NCI-H69 (cell line): Measurements from ENCODE around the gene IL17RC.
A peak's percentile ranks its signal among the peaks of the same experiment; 100 is the strongest.
"Not testable (repeated sequence)": the region's sequence is repeated elsewhere in the genome, so short reads cannot be mapped to it uniquely, and the experiment has no call there.

Source experiments
- DNase-seq: peaks from one replicate; lab custom pipeline; 2025; lab: John Stamatoyannopoulos, UW

Gene IL17RC

DNA sequence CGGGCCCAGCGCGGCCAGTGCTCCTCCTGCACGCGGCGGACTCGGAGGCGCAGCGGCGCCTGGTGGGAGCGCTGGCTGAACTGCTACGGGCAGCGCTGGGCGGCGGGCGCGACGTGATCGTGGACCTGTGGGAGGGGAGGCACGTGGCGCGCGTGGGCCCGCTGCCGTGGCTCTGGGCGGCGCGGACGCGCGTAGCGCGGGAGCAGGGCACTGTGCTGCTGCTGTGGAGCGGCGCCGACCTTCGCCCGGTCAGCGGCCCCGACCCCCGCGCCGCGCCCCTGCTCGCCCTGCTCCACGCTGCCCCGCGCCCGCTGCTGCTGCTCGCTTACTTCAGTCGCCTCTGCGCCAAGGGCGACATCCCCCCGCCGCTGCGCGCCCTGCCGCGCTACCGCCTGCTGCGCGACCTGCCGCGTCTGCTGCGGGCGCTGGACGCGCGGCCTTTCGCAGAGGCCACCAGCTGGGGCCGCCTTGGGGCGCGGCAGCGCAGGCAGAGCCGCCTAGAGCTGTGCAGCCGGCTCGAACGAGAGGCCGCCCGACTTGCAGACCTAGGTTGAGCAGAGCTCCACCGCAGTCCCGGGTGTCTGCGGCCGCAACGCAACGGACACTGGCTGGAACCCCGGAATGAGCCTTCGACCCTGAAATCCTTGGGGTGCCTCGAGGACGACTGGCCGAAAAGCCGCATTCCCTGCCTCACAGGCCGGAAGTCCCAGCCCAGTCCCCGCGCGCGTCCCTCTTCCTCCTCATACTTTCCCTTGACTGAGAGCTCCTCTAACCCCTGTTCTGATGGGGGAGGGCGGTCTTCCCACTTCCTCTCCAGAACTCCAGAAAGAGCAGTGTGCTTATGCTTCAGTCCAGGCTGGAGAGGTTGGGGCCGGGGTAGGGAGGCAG is 1.4 kb upstream of the IL17RC start:
- peak; percentile 72 for DNase-seq

DNA sequence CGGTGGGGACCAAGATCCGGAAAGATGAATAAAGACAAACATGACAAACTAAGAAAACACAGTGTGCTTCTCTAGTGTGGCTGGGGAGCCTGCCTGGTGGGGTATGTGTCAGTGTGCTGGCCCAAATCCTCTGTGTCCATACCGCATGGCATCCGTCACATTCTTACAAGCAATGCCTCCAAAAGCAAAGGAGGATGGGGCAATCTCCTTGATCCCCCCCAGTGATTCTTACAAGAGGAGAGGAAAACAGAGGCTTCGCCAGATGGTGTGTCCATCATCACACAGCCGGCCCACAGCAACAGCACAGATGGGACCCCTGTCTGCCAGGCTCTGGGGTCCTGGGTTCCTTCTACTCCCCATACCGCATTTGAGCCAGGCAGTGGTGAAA is 558 bp upstream of the IL17RC start:
- DNase-seq = peak; percentile 40

DNA sequence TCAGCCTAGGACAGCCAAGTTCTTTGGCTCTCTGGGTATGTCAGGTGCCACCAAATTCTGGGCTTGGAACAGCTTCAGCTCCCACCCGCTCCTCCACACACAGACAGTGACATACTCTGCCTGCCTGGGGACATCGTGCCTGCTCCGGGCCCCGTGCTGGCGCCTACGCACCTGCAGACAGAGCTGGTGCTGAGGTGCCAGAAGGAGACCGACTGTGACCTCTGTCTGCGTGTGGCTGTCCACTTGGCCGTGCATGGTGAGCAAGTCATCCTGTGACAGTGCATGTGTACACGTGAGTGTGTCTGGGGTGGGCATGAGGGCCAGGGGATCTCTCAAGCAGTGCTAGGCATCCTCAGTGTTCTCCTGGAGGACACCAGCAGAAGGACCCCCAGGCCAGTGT is 922 bp downstream of the IL17RC start:
- DNase-seq = no peak

DNA sequence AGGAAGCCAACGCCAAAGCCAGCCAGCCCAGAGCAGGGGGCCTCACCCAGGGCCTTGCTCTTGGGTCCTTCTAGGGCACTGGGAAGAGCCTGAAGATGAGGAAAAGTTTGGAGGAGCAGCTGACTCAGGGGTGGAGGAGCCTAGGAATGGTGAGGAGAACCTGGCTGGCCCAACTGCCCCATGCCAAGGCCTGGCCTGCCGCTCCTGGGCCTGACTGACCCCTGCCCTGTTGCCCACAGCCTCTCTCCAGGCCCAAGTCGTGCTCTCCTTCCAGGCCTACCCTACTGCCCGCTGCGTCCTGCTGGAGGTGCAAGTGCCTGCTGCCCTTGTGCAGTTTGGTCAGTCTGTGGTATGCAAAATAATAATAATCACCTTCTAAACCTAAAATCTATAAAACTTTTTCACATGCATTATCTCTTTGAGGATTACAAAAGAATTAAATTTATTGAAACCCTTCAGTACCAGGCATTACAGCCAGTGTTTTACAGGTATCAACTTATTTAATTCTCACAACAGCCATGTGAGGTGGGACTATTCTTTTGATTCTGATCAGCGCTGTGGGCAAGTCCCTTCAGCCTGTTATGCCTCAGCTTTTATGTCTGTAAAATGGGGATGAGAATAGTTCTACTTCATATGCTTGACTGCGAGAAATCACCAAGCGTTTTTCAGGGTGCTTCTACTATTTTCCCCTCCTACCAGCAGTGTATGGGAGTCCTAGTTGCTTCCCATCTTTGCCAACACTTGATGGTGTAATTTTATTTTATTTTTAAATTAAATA is 1.6 kb downstream of the IL17RC start:
- no peak for DNase-seq

DNA sequence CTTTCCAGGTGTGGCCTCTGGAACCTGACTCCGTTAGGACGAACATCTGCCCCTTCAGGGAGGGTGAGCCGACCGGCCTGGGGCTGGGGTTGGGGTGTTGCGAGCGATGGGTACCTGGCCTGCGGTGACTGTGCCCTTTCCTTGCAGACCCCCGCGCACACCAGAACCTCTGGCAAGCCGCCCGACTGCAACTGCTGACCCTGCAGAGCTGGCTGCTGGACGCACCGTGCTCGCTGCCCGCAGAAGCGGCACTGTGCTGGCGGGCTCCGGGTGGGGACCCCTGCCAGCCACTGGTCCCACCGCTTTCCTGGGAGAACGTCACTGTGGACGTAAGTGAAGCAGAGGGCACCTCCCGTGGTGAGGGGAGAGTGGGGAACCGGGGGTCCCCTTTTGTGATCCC is 11.3 kb downstream of the IL17RC start:
- DNase-seq = no peak

DNA sequence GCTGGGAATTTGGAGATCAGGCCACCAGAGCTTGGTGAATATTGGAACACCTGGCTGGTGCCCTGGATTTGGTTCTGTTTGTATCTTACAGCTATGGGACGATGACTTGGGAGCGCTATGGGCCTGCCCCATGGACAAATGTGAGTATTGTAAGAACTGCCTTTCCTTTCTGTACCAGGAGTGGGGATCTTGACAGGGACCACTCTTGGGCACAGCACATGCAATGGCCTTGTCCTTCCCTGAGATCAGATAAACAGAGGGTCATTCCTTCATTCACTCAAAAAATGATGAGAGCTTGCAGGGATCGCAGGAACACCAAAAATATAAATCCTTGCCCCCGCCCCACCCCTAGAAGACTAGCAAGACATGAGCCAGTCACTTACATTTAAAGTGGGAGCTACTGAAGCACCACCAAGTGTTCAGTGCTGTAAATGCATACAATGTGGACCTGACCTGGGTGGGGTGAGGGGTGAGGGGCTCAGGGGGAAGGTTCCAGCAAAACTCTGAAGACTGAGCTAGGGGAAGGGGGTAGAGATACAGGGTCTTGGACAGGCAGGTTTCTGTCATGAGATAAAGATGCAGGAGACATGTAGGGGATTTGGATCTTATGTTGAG is 14.0 kb downstream of the IL17RC start:
- no peak for DNase-seq

DNA sequence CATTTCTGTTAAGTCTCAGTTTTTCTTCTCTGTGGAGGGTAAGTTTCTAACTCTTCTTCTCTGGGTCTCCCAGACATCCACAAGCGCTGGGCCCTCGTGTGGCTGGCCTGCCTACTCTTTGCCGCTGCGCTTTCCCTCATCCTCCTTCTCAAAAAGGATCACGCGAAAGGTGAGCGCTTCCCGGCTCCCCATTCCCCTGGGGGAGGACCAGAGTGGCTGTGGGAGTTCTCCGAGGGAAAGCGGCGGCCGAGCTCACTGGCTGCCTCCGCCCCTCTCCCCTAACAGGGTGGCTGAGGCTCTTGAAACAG is 15.6 kb downstream of the IL17RC start:
- DNase-seq = no peak

DNA sequence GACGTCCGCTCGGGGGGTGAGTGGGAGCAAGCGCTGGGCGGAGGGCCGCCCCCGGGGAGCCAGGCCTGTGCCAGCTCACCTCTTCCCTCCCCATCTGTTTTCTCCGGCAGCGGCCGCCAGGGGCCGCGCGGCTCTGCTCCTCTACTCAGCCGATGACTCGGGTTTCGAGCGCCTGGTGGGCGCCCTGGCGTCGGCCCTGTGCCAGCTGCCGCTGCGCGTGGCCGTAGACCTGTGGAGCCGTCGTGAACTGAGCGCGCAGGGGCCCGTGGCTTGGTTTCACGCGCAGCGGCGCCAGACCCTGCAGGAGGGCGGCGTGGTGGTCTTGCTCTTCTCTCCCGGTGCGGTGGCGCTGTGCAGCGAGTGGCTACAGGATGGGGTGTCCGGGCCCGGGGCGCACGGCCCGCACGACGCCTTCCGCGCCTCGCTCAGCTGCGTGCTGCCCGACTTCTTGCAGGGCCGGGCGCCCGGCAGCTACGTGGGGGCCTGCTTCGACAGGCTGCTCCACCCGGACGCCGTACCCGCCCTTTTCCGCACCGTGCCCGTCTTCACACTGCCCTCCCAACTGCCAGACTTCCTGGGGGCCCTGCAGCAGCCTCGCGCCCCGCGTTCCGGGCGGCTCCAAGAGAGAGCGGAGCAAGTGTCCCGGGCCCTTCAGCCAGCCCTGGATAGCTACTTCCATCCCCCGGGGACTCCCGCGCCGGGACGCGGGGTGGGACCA is 16.1 kb downstream of the IL17RC start:
- peak; percentile 87 for DNase-seq

DNA sequence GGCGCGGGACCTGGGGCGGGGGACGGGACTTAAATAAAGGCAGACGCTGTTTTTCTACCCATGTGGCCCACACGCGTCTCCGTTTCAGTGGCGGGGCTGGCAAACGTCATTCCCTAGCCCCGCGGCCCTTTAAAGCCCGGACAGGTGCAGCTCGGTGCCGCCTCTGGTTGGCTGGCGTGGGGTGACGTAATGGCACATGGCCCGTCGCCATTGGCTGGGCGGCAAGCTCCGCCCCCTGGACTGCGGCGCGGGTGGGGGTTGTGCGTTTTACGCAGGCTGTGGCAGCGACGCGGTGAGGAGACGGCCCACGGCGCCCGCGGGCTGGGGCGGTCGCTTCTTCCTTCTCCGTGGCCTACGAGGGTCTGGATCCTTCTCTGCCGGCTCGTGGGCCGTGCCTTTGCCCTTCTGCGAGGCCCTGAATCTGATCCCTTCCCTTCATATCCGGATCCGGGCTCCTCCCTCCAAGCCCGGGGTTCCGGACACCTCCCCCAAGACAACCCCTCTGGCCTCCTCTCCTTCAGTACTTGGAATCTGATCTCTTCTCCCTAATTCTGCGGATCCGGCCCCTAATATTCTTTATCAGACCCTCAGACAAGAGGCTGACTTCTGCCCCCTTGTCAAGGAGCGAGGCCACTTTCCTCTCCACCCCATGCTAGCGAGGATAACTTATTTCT is 16.8 kb downstream of the IL17RC start, which contains the start of gene CRELD1:
TSS of gene CRELD1 (plus strand) at position 274 of the 674 bp plus-strand sequence. CDS start 605 bp downstream, outside the sequence.
- DNase-seq = peak; percentile 94

DNA sequence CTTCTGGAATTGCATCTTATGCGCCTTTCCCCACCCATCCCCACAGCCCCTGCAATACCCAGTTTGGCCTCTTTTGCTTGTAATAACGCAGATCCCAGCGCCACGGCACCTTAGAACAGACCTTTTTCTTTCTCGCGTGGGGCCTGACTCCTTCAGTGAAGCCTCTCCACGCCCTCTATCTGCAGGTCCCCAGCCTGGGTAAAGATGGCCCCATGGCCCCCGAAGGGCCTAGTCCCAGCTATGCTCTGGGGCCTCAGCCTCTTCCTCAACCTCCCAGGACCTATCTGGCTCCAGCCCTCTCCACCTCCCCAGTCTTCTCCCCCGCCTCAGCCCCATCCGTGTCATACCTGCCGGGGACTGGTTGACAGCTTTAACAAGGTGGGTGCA is 17.3 kb downstream of the IL17RC start:
- DNase-seq = peak; percentile 62

DNA sequence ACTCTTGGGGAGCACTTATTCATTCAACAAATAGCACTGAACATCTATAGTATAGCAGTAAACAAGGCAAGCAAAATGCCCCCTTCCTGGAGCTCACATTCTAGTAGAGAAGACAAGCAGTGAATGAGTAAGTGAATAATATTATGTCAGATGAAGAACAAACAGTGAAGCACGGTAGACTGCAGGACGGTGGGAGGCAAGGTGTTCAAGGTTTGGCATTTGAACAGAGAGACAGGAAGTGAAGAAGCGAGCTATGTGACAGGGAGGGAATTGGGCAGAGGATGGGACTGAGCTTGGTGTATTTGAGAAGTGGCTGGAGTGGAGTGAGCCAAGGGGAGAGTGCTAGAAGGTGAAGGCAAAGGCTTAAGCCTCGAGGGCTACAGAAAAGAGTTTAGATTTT is 18.1 kb downstream of the IL17RC start:
- peak; percentile 9 for DNase-seq

DNA sequence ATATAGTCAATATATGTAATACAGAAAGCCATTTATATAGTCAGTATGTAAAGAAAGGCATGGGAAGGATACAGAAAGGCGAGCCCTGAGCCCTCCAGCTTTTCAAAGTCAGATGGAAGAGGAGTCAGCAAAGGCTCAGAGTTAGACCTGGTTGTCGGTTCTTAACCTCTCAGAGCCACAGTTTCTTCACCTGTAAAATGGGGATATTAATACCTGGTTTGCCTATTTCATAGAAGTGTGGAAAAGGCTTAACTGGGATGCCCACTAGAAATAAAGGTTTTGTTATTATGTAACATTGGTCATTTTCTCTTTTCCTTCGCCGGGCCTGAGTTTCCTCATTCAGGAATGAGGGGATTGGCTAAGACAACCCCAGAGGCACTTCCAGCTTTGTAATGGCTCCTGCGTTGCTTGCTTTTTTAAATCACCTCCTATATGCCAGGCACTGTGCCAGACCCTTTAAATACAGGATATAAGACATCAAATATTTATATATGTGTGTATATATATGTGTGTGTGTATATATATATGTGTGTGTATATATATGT is 19.1 kb downstream of the IL17RC start:
- DNase-seq = no peak

DNA sequence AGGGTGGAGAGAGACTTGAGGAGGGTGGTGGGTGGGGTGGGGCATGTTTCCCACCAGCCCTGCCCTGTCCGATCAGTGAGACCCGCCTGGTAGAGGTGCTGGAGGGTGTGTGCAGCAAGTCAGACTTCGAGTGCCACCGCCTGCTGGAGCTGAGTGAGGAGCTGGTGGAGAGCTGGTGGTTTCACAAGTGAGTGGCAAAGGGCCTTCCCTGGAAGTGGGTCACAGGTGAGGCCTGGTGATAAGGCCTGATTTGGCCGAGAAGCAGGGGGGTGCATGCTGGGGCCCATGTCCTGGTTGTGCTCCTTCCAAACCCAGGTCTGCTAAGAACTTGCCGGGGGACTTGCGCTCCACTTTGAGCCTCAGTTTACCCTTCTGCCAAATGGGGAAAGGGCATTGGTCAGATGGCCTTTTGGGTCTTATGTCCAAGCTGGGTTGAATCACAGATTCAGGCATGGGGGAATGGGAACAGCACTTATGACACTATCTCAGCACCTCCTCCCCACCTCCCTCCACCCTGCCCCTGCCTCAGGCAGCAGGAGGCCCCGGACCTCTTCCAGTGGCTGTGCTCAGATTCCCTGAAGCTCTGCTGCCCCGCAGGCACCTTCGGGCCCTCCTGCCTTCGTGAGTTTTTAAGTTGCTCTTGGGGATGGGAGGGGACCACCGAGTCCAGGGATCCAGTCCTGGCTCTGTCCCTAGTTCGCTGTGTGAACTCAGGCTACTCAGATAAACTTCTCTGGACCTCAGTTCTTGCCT is 20.8 kb downstream of the IL17RC start:
- no peak for DNase-seq

DNA sequence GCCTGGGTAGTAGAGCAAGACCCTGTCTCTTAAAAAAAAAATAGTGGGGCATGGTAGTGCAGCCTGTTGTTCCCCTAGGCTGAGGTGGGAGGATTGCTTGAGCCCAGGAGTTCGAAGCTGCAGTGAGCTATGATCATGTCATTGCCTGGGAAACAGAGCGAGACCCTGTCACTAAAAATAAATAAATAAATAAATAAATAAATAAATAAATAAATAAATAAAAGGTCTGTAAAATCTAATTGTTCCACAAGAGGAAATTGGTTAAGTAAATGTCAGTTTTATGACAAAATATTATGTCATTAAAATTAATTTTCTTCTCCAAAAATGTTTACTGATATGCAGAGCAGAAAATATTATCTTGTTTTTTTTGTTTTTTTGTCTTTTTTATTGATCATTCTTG is 22.1 kb downstream of the IL17RC start:
- no peak for DNase-seq

DNA sequence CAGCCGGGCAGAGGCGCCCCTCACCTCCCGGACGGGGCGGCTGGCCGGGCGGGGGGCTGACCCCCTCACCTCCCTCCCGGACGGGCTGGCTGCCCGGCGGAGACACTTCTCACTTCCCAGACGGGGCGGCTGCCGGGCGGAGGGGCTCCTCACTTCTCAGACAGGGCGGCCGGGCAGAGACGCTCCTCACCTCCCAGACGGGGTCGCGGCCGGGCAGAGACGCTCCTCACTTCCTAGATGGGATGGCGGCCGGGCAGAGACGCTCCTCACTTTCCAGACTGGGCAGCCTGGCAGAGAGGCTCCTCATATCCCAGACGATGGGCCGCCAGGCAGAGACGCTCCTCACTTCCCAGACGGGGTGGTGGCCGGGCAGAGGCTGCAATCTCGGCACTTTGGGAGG is 23.0 kb downstream of the IL17RC start:
- DNase-seq = not testable (repeated sequence)

DNA sequence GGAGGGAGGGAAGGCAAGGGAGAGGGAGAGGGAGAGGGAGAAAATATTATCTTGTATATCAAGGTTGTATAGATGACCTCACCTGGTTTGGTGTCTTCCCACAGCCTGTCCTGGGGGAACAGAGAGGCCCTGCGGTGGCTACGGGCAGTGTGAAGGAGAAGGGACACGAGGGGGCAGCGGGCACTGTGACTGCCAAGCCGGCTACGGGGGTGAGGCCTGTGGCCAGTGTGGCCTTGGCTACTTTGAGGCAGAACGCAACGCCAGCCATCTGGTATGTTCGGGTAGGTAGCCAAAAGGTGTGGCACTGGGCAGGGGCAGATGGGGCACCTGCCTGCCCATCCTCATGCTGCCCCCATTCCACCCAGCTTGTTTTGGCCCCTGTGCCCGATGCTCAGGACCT is 23.8 kb downstream of the IL17RC start:
- no peak for DNase-seq

DNA sequence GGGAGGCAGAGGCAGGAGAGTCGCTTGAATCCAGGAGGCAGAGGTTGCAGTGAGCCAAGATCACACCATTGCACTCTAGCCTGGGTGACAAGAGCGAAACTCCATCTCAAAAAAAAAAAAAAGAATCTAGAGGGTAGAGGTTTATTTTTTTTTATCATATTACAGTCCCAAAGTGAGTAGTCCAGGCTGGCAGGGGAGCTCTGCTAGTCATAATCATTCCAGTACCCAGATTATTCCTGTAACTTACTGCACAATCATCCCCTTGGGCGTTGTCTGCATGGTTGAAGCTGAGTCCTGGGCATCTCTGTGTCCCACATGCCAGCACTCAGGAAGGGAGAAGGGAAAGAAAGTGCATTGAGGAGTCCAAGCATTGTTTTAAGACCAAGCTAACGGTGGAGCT is 25.3 kb downstream of the IL17RC start:
- DNase-seq = no peak

DNA sequence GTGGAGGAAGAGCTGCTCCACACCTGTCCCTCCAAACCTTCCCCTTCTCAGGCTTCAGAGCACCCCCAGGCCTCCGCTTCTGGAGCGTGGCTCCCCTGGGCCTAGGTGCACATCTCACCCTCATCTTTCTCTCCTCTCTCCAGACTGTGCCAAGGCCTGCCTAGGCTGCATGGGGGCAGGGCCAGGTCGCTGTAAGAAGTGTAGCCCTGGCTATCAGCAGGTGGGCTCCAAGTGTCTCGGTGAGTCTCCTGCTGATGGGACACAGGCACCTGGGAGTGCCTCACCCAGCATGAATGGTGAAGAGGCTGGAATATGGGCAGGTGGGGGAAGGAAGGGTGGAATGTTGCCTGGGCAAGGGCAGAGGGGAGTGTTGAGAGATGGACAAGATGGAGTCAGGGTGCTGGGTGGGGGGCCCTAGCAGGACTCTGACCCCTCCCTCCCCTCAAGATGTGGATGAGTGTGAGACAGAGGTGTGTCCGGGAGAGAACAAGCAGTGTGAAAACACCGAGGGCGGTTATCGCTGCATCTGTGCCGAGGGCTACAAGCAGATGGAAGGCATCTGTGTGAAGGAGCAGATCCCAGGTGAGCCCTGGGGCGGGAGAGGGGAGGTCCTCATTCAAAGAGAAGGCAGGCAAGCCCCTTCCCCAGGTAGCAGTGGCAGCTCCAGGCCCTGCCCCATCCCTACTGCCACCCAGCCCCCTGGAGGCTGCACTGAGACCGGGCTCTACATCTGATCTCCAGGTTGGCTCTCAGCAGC is 26.2 kb downstream of the IL17RC start:
- no peak for DNase-seq

DNA sequence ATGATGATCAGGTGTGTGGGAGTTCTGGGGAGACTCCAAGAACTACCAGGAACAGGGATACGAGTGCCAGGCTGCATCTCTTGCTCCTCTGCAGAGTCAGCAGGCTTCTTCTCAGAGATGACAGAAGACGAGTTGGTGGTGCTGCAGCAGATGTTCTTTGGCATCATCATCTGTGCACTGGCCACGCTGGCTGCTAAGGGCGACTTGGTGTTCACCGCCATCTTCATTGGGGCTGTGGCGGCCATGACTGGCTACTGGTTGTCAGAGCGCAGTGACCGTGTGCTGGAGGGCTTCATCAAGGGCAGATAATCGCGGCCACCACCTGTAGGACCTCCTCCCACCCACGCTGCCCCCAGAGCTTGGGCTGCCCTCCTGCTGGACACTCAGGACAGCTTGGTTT is 27.4 kb downstream of the IL17RC start:
- no peak for DNase-seq

DNA sequence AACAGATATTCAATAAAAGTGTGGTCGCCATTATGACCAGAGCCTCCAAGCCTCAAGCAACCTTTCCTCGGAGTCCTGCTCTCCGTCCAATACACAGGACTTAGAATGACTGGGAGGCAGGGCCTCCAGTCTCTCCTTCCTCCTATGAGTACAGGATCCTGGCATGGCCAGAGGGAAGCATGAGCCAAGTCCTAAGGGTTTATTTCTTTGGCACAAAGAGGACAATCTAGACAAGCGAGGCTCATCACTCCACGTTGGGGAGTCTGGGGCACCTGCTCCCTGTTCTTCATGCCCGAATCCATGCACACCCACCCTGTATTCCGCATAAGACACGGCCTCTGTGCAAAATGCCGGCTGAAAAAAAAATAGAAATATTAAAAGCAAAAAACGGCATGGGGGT is 28.5 kb downstream of the IL17RC start:
- no peak for DNase-seq
